ENCODE results near the gene ADAMTS17. TPM values are rescaled to one million over a fixed set of nuclear protein-coding genes. Genes with fewer than 3 reads are reported as not detected.

ADAMTS17 gene
- total RNA-seq, 1 experiment from 2014 or later, result 4.2 TPM

DNA sequence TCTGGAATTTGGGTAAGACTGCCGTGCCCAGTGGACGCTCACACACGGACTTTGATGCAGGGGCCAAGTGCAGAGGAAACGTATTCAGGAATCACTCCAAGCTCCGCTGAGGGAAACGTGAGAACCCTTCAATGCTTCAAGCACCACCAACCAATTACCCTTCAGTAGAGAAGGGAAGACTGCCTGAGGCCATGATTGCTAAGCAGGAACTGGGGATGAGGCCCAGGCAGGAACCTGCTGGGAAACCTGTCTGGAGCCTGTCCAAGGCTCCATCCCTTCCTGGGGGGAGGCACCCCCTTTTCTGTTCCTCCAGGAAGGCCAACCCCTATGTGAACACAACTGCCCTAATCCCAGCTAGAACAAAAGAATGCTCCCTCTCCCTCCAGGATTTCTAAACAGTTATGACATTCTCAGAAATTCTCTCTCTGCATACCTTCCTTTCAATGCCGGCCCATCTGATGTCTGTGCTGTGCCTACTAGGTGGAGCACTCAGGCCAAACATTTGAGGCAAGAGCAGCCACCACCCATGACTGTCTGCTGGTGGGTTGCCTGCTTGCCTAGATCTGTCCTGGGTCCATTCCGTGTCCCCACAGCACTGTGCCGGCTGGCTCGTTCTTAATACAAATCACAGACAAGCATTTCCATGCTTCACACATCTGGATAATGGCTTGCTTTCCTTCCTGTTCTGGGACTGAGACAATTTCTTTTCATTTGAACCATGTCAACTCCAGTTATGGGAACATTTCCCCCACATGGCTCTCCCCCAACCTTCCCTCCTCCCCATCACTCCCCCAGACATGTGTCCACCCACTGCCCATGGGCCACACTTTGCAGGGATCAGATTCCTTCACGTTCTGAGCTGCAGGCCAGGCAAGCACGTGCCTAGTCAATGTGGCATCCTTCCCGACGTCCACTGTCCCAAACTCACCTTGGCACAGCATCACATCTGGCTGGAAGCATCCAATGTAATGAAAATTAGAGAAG, 149.4 kb downstream of the ADAMTS17 start:
- no peak for DNase-seq (ENCODE audit: low read depth, low spot score)
- Histone ChIP-seq H3K9me2 (ENCODE audit: insufficient read depth) (no peaks in the 10 kb centered on the region), H3K36me3 (ENCODE audit: control insufficient read depth in 1 of 2, insufficient read depth in 2 of 2, low read length in 2 of 2) (no peaks in the 10 kb centered on the region), H3K9me3 (ENCODE audit: control insufficient read depth in 1 of 2, insufficient read depth in 1 of 2, low read depth in 1 of 2, low read length in 2 of 2) (no peaks in the 10 kb centered on the region), H3K4me3 (replicated peaks in 1 of 2; ENCODE audit: low read depth in 1 of 2, low read length in 2 of 2) (no peak overlapping the region), H2AFZ (ENCODE audit: low read depth, low read length, poor library complexity, severe bottlenecking) (no peak overlapping the region), H3K4me2 (ENCODE audit: low read length) (no peak overlapping the region), H3K4me1 (ENCODE audit: control insufficient read depth in 1 of 2, insufficient read depth in 2 of 2, low read length in 2 of 2) (no peaks in the 10 kb centered on the region), H3K27me3 (ENCODE audit: insufficient read depth, low read length) (no peaks in the 10 kb centered on the region), H3K9ac (ENCODE audit: low read length) (no peak overlapping the region), H3K27ac (ENCODE audit: low read depth, low read length) (no peak overlapping the region), H3K79me2 (ENCODE audit: insufficient read depth, low read length) (no peaks in the 10 kb centered on the region), H4K20me1 (ENCODE audit: insufficient read depth) (no peaks in the 10 kb centered on the region)
- intact Hi-C loops (cut with micrococcal nuclease), result no loop called here
- POLR2A ChIA-PET, result no interaction called here
- CTCF ChIA-PET, result no interaction called here
- no peak for ATAC-seq
- RAD21 ChIA-PET (ENCODE audit: low non-redundant PET in 1 of 2, low total read pairs in 2 of 2, uncharacterized antibody in 2 of 2, unreplicated experiment in 2 of 2), result no interaction called here
- no TSS peak for BruUV-seq (replicated peaks)
- TF ChIP-seq EGR1 (IDR thresholded peaks at IDR 0.05; ENCODE audit: low read depth) (no peak), POLR2A (IDR thresholded peaks at IDR 0.05; ENCODE audit: borderline replicate concordance, extremely low read depth, insufficient read depth, insufficient read length) (no peak)
- TF ChIP-seq, protein P1, sequence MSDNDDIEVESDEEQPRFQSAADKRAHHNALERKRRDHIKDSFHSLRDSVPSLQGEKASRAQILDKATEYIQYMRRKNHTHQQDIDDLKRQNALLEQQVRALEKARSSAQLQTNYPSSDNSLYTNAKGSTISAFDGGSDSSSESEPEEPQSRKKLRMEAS (IDR thresholded peaks at IDR 0.05), result no peak
- TF ChIP-seq, protein P2, sequence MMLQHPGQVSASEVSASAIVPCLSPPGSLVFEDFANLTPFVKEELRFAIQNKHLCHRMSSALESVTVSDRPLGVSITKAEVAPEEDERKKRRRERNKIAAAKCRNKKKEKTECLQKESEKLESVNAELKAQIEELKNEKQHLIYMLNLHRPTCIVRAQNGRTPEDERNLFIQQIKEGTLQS (IDR thresholded peaks at IDR 0.05), result no peak
- TF ChIP-seq, protein P3, sequence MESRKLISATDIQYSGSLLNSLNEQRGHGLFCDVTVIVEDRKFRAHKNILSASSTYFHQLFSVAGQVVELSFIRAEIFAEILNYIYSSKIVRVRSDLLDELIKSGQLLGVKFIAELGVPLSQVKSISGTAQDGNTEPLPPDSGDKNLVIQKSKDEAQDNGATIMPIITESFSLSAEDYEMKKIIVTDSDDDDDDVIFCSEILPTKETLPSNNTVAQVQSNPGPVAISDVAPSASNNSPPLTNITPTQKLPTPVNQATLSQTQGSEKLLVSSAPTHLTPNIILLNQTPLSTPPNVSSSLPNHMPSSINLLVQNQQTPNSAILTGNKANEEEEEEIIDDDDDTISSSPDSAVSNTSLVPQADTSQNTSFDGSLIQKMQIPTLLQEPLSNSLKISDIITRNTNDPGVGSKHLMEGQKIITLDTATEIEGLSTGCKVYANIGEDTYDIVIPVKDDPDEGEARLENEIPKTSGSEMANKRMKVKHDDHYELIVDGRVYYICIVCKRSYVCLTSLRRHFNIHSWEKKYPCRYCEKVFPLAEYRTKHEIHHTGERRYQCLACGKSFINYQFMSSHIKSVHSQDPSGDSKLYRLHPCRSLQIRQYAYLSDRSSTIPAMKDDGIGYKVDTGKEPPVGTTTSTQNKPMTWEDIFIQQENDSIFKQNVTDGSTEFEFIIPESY (IDR thresholded peaks at IDR 0.05; ENCODE audit: extremely low read depth, insufficient replicate concordance, low read length), result no peak

DNA sequence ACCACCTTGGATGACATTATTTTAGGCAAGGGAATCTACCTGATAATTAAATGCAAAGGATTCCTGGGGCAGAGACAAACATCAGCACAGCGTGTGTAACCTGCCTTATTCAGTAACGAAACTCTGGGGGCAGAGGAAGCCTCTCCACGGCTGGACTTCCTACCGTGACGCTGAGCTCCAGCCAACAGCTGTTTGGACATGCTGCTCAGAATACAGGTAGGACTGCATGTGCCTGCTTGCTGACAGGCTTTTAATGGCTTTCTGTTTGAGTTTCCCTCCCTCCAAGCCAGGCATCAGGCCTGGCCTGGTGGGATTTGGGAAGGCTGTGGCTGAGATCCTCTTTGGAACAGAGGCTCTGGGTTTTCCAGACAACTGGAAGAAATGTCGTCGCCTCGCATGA, 150.6 kb downstream of the ADAMTS17 start:
- ChIA-PET POLR2A (no interaction called here), RAD21 (ENCODE audit: low non-redundant PET in 1 of 2, low total read pairs in 2 of 2, uncharacterized antibody in 2 of 2, unreplicated experiment in 2 of 2) (no interaction called here), CTCF (no interaction called here)
- Histone ChIP-seq H3K4me1 (ENCODE audit: control insufficient read depth in 1 of 2, insufficient read depth in 2 of 2, low read length in 2 of 2) (no peaks in the 10 kb centered on the region), H3K27ac (ENCODE audit: low read depth, low read length) (no peak overlapping the region), H3K27me3 (ENCODE audit: insufficient read depth, low read length) (no peaks in the 10 kb centered on the region), H3K9me3 (ENCODE audit: control insufficient read depth in 1 of 2, insufficient read depth in 1 of 2, low read depth in 1 of 2, low read length in 2 of 2) (no peaks in the 10 kb centered on the region), H2AFZ (ENCODE audit: low read depth, low read length, poor library complexity, severe bottlenecking) (no peak overlapping the region), H3K9ac (ENCODE audit: low read length) (no peak overlapping the region), H3K4me2 (ENCODE audit: low read length) (no peak overlapping the region), H3K79me2 (ENCODE audit: insufficient read depth, low read length) (no peaks in the 10 kb centered on the region), H3K4me3 (replicated peaks in 1 of 2; ENCODE audit: low read depth in 1 of 2, low read length in 2 of 2) (no peak overlapping the region), H3K36me3 (ENCODE audit: control insufficient read depth in 1 of 2, insufficient read depth in 2 of 2, low read length in 2 of 2) (no peaks in the 10 kb centered on the region), H4K20me1 (ENCODE audit: insufficient read depth) (no peaks in the 10 kb centered on the region), H3K9me2 (ENCODE audit: insufficient read depth) (no peaks in the 10 kb centered on the region)
- DNase-seq (ENCODE audit: low read depth, low spot score), result no peak
- intact Hi-C loops (cut with micrococcal nuclease), result no loop called here
- BruUV-seq (replicated peaks), result no TSS peak
- no peak for ATAC-seq
- no peak for TF ChIP-seq ZFX (IDR thresholded peaks at IDR 0.05)
- TF ChIP-seq, protein P3 (IDR thresholded peaks at IDR 0.05; ENCODE audit: extremely low read depth, insufficient replicate concordance, low read length), result no peak
- no peak for TF ChIP-seq EZH2 (IDR thresholded peaks at IDR 0.05)
- TF ChIP-seq RAD21 (IDR thresholded peaks at IDR 0.05; ENCODE audit: low read depth), result no peak
- TF ChIP-seq YY1 (IDR thresholded peaks at IDR 0.05; ENCODE audit: extremely low read depth, insufficient replicate concordance, low read depth, low read length), result no peak
- TF ChIP-seq POLR2A (IDR thresholded peaks at IDR 0.05; ENCODE audit: borderline replicate concordance, extremely low read depth, insufficient read depth, insufficient read length), result no peak
- no peak for TF ChIP-seq CTCF (IDR thresholded peaks at IDR 0.05 in 2 of 3, conservative IDR thresholded peaks at IDR 0.05 in 1 of 3; ENCODE audit: borderline replicate concordance in 1 of 3, insufficient read depth in 1 of 3, low read depth in 2 of 3, low read length in 2 of 3)
- TF ChIP-seq FOSL1 (IDR thresholded peaks at IDR 0.05; ENCODE audit: low read depth), result no peak

All from HCT116 (cell line).